SK-N-SH treated with all-trans-retinoic acid at 6 μM for 48 hours (cell line): Measurements from ENCODE around the gene DPAGT1.

Experiments
- ATAC-seq: fragments of 200-7000 bp; cut with Tn5 transposase; 3 replicates; pipeline ENCODE4 v1.9.1; 2020; ENCODE audit warnings: mild to moderate bottlenecking, moderate library complexity
- BACH2 ChIP-seq: fragments of 250-450 bp; sonication (Bioruptor Pico); IDR thresholded peaks from 2 replicates; pipeline ENCODE4 v1.9.0; 2021; ENCODE audit warnings: mild to moderate bottlenecking, borderline replicate concordance
- ESRRG ChIP-seq: fragments of 250-450 bp; sonication (Bioruptor Pico); IDR thresholded peaks from 2 replicates; pipeline ENCODE4 v1.6.1; 2021; ENCODE audit warnings: mild to moderate bottlenecking
- GLIS3 ChIP-seq: fragments of 250-450 bp; sonication (Bioruptor Pico); IDR thresholded peaks from 2 replicates; pipeline ENCODE4 v1.5.0; 2020; ENCODE audit warnings: mild to moderate bottlenecking, moderate library complexity
- ISL1 ChIP-seq: fragments of 250-450 bp; sonication (Bioruptor Pico); IDR thresholded peaks from 2 replicates; pipeline ENCODE4 v2.1.2; 2022; ENCODE audit warnings: mild to moderate bottlenecking, moderate library complexity
- OSR1 ChIP-seq: fragments of 250-450 bp; sonication (Bioruptor Pico); IDR thresholded peaks from 2 replicates; pipeline ENCODE4 v1.8.0; 2022; ENCODE audit warnings: moderate library complexity, mild to moderate bottlenecking, inconsistent platforms
- POU6F1 ChIP-seq: fragments of 250-450 bp; sonication (Bioruptor Pico); IDR thresholded peaks from 2 replicates; pipeline ENCODE4 v1.8.0; 2021; ENCODE audit warnings: low read depth, mild to moderate bottlenecking, moderate library complexity, borderline replicate concordance
- PPARA ChIP-seq: fragments of 250-450 bp; sonication (Bioruptor Pico); IDR thresholded peaks from 2 replicates; pipeline ENCODE4 v1.5.0; 2020; ENCODE audit warnings: mild to moderate bottlenecking, borderline replicate concordance
- RARB ChIP-seq: fragments of 250-450 bp; sonication (Bioruptor Pico); IDR thresholded peaks from 2 replicates; pipeline ENCODE4 v1.8.0; 2021; ENCODE audit warnings: mild to moderate bottlenecking, moderate library complexity
- SNAI2 ChIP-seq: fragments of 250-450 bp; sonication (Bioruptor Pico); IDR thresholded peaks from 2 replicates; pipeline ENCODE4 v1.5.0; 2020; ENCODE audit warnings: mild to moderate bottlenecking, moderate library complexity
- TOX ChIP-seq: fragments of 250-450 bp; sonication (Bioruptor Pico); IDR thresholded peaks from 2 replicates; pipeline ENCODE4 v1.8.0; 2021; ENCODE audit warnings: mild to moderate bottlenecking, moderate library complexity, borderline replicate concordance
- ZC3H10 ChIP-seq: fragments of 250-450 bp; sonication (Bioruptor Pico); IDR thresholded peaks from 2 replicates; pipeline ENCODE4 v1.5.1; 2021; ENCODE audit warnings: mild to moderate bottlenecking, moderate library complexity
- ZFP3 ChIP-seq: fragments of 250-450 bp; sonication (Bioruptor Pico); IDR thresholded peaks from 2 replicates; pipeline ENCODE4 v1.5.0; 2020; ENCODE audit warnings: mild to moderate bottlenecking, moderate library complexity
- ZFP30 ChIP-seq: fragments of 450-650 bp; formaldehyde crosslinking; IDR thresholded peaks from 2 replicates; pipeline ENCODE4 v1.5.0; 2022; ENCODE audit warnings: mild to moderate bottlenecking, moderate library complexity
- ZNF565 ChIP-seq: fragments of 450-650 bp; formaldehyde crosslinking; conservative IDR thresholded peaks from 2 replicates; pipeline ENCODE4 v1.5.0; 2020; ENCODE audit warnings: low read depth, mild to moderate bottlenecking, moderate library complexity
- ZNF8 ChIP-seq: fragments of 450-650 bp; formaldehyde crosslinking; IDR thresholded peaks from 2 replicates; pipeline ENCODE4 v1.5.0; 2020; ENCODE audit warnings: mild to moderate bottlenecking, moderate library complexity
- TF ChIP-seq, protein P1 (sequence below): fragments of 250-450 bp; sonication (Bioruptor Pico); IDR thresholded peaks from 2 replicates; pipeline ENCODE4 v1.5.1; 2021; ENCODE audit warnings: mild to moderate bottlenecking, moderate library complexity
- TF ChIP-seq, protein P2 (sequence below): fragments of 250-450 bp; sonication (Bioruptor Pico); IDR thresholded peaks from 2 replicates; pipeline ENCODE4 v1.5.0; 2020; ENCODE audit warnings: mild to moderate bottlenecking, moderate library complexity
- TF ChIP-seq, protein P3 (sequence below): fragments of 250-450 bp; sonication (Bioruptor Pico); IDR thresholded peaks from 2 replicates; pipeline ENCODE4 v1.5.1; 2020; ENCODE audit warnings: low read depth, mild to moderate bottlenecking, moderate library complexity

DPAGT1 gene

GRCh38 chr11:119101759-119102423 lies at the start of gene DPAGT1:
DPAGT1 (minus strand) TSS chr11:119101853; CDS start chr11:119101655, 198 bp downstream.
- TF ChIP-seq SNAI2 = no peak
- TF ChIP-seq ZFP3 (CRISPR knock-in tag) = peak; percentile 81
- ATAC-seq = peak; percentile 91

DNA sequence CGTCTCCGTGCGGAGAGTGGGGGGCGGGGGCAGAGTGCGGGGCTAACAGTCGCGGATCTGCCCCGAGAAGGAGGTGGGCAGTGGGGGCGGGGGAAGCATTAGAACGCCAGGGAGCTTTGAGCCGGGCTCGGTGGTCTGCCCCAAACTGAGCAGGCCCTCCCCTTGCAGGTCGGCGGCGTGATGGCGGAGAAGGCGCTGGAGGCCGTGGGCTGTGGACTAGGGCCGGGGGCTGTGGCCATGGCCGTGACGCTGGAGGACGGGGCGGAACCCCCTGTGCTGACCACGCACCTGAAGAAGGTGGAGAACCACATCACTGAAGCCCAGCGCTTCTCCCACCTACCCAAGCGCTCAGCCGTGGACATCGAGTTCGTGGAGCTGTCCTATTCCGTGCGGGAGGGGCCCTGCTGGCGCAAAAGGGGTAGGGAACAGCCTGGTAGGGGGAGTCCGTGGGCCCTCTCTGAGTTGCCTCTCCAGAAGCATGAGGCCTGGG lies 48.2 kb upstream of the DPAGT1 start:
- TF ChIP-seq ZNF565 = no peak
- no peak for TF ChIP-seq OSR1 (CRISPR knock-in tag)
- TF ChIP-seq ISL1 (CRISPR knock-in tag) = no peak
- no peak for TF ChIP-seq GLIS3 (CRISPR knock-in tag)
- TF ChIP-seq ESRRG (CRISPR knock-in tag) = no peak
- ATAC-seq = no peak

DNA sequence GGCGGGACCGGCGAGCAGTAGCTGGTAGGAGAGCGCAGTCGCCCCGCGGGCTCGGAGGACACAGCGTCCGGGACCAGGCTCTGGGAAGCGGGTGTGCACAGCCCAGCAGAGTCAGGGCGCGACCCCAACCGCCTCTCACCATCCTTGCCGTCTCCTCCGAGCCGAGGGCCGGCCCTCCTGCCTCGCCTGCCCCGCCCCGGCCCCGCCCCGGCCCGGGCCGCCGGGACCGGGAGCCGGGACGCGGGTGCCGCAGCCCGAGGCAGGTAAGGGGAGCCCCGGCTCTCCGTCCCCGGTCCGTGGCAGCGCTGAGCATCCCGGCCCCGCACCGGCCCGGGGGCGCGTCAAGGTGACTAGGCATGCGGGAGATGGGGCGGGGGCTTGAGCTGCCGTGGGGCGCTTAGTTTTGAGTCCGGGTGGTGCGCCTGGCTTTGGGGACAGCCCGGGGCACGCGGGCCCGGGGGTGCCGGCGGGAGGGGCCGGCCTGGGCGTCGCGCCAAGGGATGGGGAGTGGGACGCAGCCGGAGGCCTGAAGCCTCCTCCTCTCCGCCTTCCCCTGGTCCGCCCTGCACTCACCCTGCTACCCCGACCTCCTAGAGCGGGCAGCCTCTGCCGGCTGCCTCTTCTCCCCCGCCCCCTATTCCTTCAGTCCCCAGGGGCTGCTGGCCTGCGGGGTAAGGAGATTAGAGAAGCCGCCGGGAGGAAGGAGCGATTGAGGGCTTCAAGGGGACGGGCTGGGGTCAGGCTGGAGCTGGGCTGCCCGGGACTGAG lies 47.5 kb upstream of the DPAGT1 start, which contains the start of gene ABCG4:
ABCG4 (plus strand) TSS at position 35 of the 768 bp plus-strand sequence. CDS start 914 bp downstream, outside the sequence.
- ATAC-seq = peak; percentile 61
- TF ChIP-seq ZFP30 (CRISPR knock-in tag) (no peak), GLIS3 (CRISPR knock-in tag) (no peak)

DNA sequence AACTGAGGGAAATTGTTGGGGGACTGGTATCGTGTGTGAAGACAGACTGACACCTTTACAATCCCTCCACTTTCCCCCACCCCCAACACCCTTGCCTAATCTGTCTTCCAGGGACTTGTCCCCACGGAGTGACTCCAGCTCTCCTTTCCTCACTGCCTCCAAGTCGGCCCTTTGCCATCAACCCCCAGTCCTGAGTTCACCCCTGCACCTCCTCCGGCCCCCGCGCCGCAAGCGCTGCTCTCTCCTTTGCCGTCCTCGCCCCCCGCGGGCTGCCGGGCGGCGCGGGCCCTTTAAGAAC lies 47.0 kb upstream of the DPAGT1 start:
- ATAC-seq = no peak; the same call in 2 of the 3 replicates

DNA sequence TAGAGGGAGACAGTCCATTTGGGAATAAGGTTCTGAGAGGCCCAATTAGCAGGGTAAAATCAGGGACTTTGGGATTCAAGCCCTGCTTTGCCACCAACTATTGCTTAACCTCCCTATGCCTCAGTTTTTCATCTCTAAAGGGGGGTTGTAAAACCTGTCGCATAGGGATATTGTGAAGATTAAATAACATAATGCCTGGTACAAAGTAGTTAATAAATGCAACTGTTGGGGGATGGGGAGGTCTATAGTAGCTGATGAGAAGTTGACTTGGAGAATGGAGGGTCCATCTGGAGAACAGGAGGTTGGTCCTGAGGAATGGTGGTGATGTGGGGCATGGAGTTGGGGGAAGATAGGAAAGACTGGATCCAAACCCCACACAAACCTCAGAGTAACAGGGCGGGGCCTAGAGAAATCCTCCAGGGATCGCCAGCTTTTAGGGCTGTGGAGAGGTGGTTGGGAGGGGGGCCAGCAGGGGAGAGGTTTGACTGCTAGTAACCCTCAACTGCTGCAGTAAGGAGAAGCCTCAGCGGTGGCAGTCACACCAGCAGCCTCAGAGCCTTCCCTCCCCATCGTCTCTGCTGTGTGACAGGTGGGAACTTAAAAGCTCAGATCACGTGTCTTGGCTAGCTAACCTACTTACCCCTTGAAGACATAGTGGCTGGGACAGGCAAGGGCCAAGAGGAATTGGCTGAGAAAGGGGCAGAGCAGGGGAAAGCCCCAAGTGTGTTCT lies 46.1 kb upstream of the DPAGT1 start:
- no peak for ATAC-seq
- TF ChIP-seq ZNF8 (no peak), OSR1 (CRISPR knock-in tag) (no peak), BACH2 (CRISPR knock-in tag) (no peak), ZC3H10 (CRISPR knock-in tag) (no peak), ESRRG (CRISPR knock-in tag) (no peak), ZNF565 (no peak), RARB (CRISPR knock-in tag) (no peak), GLIS3 (CRISPR knock-in tag) (no peak)
- TF ChIP-seq, protein P1, sequence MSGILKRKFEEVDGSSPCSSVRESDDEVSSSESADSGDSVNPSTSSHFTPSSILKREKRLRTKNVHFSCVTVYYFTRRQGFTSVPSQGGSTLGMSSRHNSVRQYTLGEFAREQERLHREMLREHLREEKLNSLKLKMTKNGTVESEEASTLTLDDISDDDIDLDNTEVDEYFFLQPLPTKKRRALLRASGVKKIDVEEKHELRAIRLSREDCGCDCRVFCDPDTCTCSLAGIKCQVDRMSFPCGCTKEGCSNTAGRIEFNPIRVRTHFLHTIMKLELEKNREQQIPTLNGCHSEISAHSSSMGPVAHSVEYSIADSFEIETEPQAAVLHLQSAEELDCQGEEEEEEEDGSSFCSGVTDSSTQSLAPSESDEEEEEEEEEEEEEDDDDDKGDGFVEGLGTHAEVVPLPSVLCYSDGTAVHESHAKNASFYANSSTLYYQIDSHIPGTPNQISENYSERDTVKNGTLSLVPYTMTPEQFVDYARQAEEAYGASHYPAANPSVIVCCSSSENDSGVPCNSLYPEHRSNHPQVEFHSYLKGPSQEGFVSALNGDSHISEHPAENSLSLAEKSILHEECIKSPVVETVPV (CRISPR knock-in tag) = no peak
- TF ChIP-seq, protein P2, sequence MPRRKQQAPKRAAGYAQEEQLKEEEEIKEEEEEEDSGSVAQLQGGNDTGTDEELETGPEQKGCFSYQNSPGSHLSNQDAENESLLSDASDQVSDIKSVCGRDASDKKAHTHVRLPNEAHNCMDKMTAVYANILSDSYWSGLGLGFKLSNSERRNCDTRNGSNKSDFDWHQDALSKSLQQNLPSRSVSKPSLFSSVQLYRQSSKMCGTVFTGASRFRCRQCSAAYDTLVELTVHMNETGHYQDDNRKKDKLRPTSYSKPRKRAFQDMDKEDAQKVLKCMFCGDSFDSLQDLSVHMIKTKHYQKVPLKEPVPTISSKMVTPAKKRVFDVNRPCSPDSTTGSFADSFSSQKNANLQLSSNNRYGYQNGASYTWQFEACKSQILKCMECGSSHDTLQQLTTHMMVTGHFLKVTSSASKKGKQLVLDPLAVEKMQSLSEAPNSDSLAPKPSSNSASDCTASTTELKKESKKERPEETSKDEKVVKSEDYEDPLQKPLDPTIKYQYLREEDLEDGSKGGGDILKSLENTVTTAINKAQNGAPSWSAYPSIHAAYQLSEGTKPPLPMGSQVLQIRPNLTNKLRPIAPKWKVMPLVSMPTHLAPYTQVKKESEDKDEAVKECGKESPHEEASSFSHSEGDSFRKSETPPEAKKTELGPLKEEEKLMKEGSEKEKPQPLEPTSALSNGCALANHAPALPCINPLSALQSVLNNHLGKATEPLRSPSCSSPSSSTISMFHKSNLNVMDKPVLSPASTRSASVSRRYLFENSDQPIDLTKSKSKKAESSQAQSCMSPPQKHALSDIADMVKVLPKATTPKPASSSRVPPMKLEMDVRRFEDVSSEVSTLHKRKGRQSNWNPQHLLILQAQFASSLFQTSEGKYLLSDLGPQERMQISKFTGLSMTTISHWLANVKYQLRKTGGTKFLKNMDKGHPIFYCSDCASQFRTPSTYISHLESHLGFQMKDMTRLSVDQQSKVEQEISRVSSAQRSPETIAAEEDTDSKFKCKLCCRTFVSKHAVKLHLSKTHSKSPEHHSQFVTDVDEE (CRISPR knock-in tag) = no peak
- TF ChIP-seq, protein P3, sequence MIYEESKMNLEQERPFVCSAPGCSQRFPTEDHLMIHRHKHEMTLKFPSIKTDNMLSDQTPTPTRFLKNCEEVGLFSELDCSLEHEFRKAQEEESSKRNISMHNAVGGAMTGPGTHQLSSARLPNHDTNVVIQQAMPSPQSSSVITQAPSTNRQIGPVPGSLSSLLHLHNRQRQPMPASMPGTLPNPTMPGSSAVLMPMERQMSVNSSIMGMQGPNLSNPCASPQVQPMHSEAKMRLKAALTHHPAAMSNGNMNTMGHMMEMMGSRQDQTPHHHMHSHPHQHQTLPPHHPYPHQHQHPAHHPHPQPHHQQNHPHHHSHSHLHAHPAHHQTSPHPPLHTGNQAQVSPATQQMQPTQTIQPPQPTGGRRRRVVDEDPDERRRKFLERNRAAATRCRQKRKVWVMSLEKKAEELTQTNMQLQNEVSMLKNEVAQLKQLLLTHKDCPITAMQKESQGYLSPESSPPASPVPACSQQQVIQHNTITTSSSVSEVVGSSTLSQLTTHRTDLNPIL (CRISPR knock-in tag) = no peak

More for the DNA sequence above, 47.0 kb upstream of the DPAGT1 start:
- TF ChIP-seq PPARA (CRISPR knock-in tag) (no peak), ZC3H10 (CRISPR knock-in tag) (no peak), GLIS3 (CRISPR knock-in tag) (no peak), POU6F1 (CRISPR knock-in tag) (no peak), TOX (CRISPR knock-in tag) (no peak)
- TF ChIP-seq, protein P1 (CRISPR knock-in tag) = no peak
- TF ChIP-seq, all 23 proteins: peak for 0
